K562 (cell line): Measurements from ENCODE around the gene TADA2A. TPM values are rescaled to one million over a fixed set of nuclear protein-coding genes. Genes with fewer than 3 reads are reported as not detected.

Source experiments
- E2F4 ChIP-seq: sonication (generic); formaldehyde crosslinking; IDR thresholded peaks from 2 replicates; pipeline ENCODE4 v1.8.0; 2022; ENCODE audit warnings: mild to moderate bottlenecking, low read depth, missing genetic modification reagents
- TEAD1 ChIP-seq, 2 experiments: fragments of 450-650 bp in 1 of 2; sonication (generic) in 1 of 2; formaldehyde crosslinking; IDR thresholded peaks; 2 replicates each; pipeline versions ENCODE4 v1.4.0 to v1.8.0; 2020 to 2022; ENCODE audit warnings: mild to moderate bottlenecking in 2 of 2, missing genetic modification reagents in 1 of 2
- ZBTB40 ChIP-seq, 2 experiments: fragments of 450-650 bp in 1 of 2; sonication (generic) in 1 of 2; formaldehyde crosslinking in 1 of 2; IDR thresholded peaks; 2 replicates each; pipeline versions ENCODE4 v1.7.1 to v1.9.0; 2016 to 2022; ENCODE audit warnings: inconsistent platforms in 1 of 2, mild to moderate bottlenecking in 1 of 2, missing genetic modification reagents in 1 of 2
- ZNF280A ChIP-seq: fragments of 450-650 bp; IDR thresholded peaks from 2 replicates; pipeline ENCODE4 v1.6.1; 2018; ENCODE audit warnings: mild to moderate bottlenecking, low read depth; ENCODE audit not compliant: partially characterized antibody
- ZNF639 ChIP-seq, 2 experiments: fragments of 200-800 bp in 1 of 2; sonication (Bioruptor generic) in 1 of 2; sonication (generic) in 1 of 2; formaldehyde crosslinking in 1 of 2; IDR thresholded peaks in 1 of 2; conservative IDR thresholded peaks in 1 of 2; 2 replicates each; pipeline versions ENCODE4 v1.5.0 to v1.6.1; 2016 to 2020; ENCODE audit warnings: missing compliant biosample characterization in 1 of 2, missing genetic modification characterization in 1 of 2, missing genetic modification reagents in 1 of 2
- polyA plus RNA-seq, 8 experiments: library from polyadenylated mRNA; depleted of rRNA in 4 of 8; stranded (reverse) in 5 of 8; unstranded in 3 of 8; fragments of >200 nt; fragmentation: Nextera tagmentation in 2 of 8; fragmentation: Illumina TruSeq in 1 of 8; extraction: Ambion mirVana in 2 of 8; extraction: Trizol in 1 of 8; gene quantifications; 2 replicates each; pipeline versions ENCODE4 v1.2.1 to v1.2.3, GENCODE V29; 2011 to 2014; ENCODE audit warnings: inconsistent platforms in 1 of 8, missing spikeins in 1 of 8
- total RNA-seq, 7 experiments: library from RNA; depleted of rRNA in 6 of 7; stranded (reverse); fragments of >200 nt in 6 of 7; fragmentation: Illumina TruSeq in 2 of 7; extraction: Trizol in 2 of 7; gene quantifications; 2 replicates each; pipeline versions ENCODE4 v1.2.1 to v1.2.3, GENCODE V29; 2011 to 2021; ENCODE audit warnings: low replicate concordance in 1 of 7
- TF ChIP-seq, protein P1 (sequence below): sonication (generic); formaldehyde crosslinking; IDR thresholded peaks from 2 replicates; pipeline ENCODE4 v1.8.0; 2023; ENCODE audit warnings: mild to moderate bottlenecking, missing genetic modification reagents

TADA2A gene
- total and polyA plus RNA-seq, 9 of the 15 experiments (the other 6 are each of a cell fraction or from before 2014, with no cell fraction given), result 13.8 to 37.7 (median 25.0) TPM

- TF ChIP-seq ZNF639 (CRISPR knock-in tag; conservative IDR thresholded peaks at IDR 0.05 in 1 of 2, IDR thresholded peaks at IDR 0.05 in 1 of 2) (peak in 1 of 2 experiments; percentile 90; a peak in 2 of 4 replicates), E2F4 (0 out of 2 replicates have a peak, but pooled peaks have one; percentile 16), ZBTB40 (IDR thresholded peaks at IDR 0.05) (no peak), ZBTB40 (CRISPR knock-in tag; IDR thresholded peaks at IDR 0.05) (no peak), TEAD1 (CRISPR knock-in tag; IDR thresholded peaks at IDR 0.05) (0 out of 4 replicates have a peak, but pooled peaks of 1 of the 2 experiments have one; percentile 40), ZNF280A (no peak)
- TF ChIP-seq, protein P1, sequence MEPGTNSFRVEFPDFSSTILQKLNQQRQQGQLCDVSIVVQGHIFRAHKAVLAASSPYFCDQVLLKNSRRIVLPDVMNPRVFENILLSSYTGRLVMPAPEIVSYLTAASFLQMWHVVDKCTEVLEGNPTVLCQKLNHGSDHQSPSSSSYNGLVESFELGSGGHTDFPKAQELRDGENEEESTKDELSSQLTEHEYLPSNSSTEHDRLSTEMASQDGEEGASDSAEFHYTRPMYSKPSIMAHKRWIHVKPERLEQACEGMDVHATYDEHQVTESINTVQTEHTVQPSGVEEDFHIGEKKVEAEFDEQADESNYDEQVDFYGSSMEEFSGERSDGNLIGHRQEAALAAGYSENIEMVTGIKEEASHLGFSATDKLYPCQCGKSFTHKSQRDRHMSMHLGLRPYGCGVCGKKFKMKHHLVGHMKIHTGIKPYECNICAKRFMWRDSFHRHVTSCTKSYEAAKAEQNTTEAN, result no peak
Measured at GRCh38 chr17:37406635-37407461, at the start of gene TADA2A, which contains the start of gene ACACA (continued).
